BJ (cell line): ENCODE data around the gene FAM47E. TPM values are rescaled to one million over a fixed set of nuclear protein-coding genes. Genes with fewer than 3 reads are reported as not detected.

Experiments
- CTCF ChIA-PET: fragments of 350-600 bp; formaldehyde crosslinking; extraction: SDS; loops from one replicate; lab custom pipeline; 2021; ENCODE audit warnings: antibody characterized with exemption, inconsistent platforms; lab: Yijun Ruan, JAX
- POLR2A ChIA-PET: fragments of 300-600 bp; sonication (Branson Sonifier 250); formaldehyde crosslinking; extraction: SDS; loops from one replicate; lab custom pipeline; 2021; ENCODE audit warnings: antibody characterized with exemption; lab: Charles Lee
- DNase-seq: peaks from one replicate; pipeline ENCODE4 v3.0.0-alpha.2; 2011; ENCODE audit warnings: low read depth
- H3K27me3 ChIP-seq: 2 replicates; pipeline ENCODE4 v1.6.0; 2011; ENCODE audit warnings: low read length; ENCODE audit not compliant: control insufficient read depth, insufficient read depth
- H3K36me3 ChIP-seq: 2 replicates; pipeline ENCODE4 v1.5.1; 2011; ENCODE audit warnings: low read length; ENCODE audit not compliant: control insufficient read depth, insufficient read depth
- H3K4me3 ChIP-seq: 2 replicates; pipeline ENCODE4 v1.5.1; 2011; ENCODE audit warnings: low read depth, mild to moderate bottlenecking, control low read depth, low read length
- CTCF ChIP-seq: IDR thresholded peaks from 2 replicates; pipeline ENCODE4 v1.5.1; 2011; ENCODE audit warnings: low read depth, mild to moderate bottlenecking, control low read depth, inconsistent platforms, low read length, moderate library complexity; ENCODE audit not compliant: insufficient read depth
- polyA plus RNA-seq: library from polyadenylated mRNA; depleted of rRNA; stranded (reverse); fragments of >200 nt; gene quantifications from 2 replicates; pipeline ENCODE4 v1.2.3, GENCODE V29; 2011

Gene FAM47E
- polyA plus RNA-seq, 1 experiment: 0.05 TPM

- no peak for TF ChIP-seq CTCF
- Histone ChIP-seq H3K36me3 (peaks cover 6% of the 10 kb centered on the region), H3K27me3 (no peaks in the 10 kb centered on the region), H3K4me3 (no peak overlapping the region)
- ChIA-PET CTCF (interaction anchor here (1.3 kb wide), 1 partner anchor 14 kb away, joined by 4 read pairs; no protein-coding TSS in a partner anchor), POLR2A (no interaction called here)
- DNase-seq: no peak
These were observed 60.9 kb downstream of the FAM47E start for GRCh38 chr4:76312457-76312856.

GRCh38 chr4:76313547-76313946, 62.0 kb downstream of the FAM47E start:
- H3K27me3 ChIP-seq: no peaks in the 10 kb centered on the region
- CTCF ChIA-PET: no interaction called here
- H3K4me3 ChIP-seq: no peak overlapping the region
- POLR2A ChIA-PET: no interaction called here
- peaks cover 6% of the 10 kb centered on the region for H3K36me3 ChIP-seq
- no peak for DNase-seq
- TF ChIP-seq CTCF: no peak

GRCh38 chr4:76315267-76315918, 63.9 kb downstream of the FAM47E start:
- Histone ChIP-seq H3K4me3 (no peak overlapping the region), H3K27me3 (no peaks in the 10 kb centered on the region), H3K36me3 (peaks cover 2% of the 10 kb centered on the region)
- no peak for TF ChIP-seq CTCF
- POLR2A ChIA-PET: no interaction called here
- DNase-seq: no peak
- CTCF ChIA-PET: interaction anchor here (0.8 to 1.0 kb wide), 2 partner anchors 9 to 136 kb away, joined by 3 read pairs; no protein-coding TSS in a partner anchor

- no peak overlapping the region for H3K4me3 ChIP-seq
- no peak for DNase-seq
- H3K27me3 ChIP-seq: no peaks in the 10 kb centered on the region
- CTCF ChIA-PET: no interaction called here
- no peaks in the 10 kb centered on the region for H3K36me3 ChIP-seq
- POLR2A ChIA-PET: interaction anchor here (0.7 kb wide), 1 partner anchor 1872 kb away, joined by 3 read pairs; no protein-coding TSS in a partner anchor
- TF ChIP-seq CTCF: no peak
These were observed 64.6 kb downstream of the FAM47E start for GRCh38 chr4:76316131-76316530.

- no peak for DNase-seq
- CTCF ChIA-PET: no interaction called here
- Histone ChIP-seq H3K36me3 (no peaks in the 10 kb centered on the region), H3K27me3 (no peaks in the 10 kb centered on the region), H3K4me3 (no peak overlapping the region)
- no peak for TF ChIP-seq CTCF
- POLR2A ChIA-PET: no interaction called here
These were observed 70.7 kb downstream of the FAM47E start for GRCh38 chr4:76322236-76322635.
